Middle frontal gyrus (tissue), 1 donor: ENCODE data around the gene NUDT9.

Experiments
- DNase-seq: peaks from one replicate; pipeline ENCODE4 v3.0.0-alpha.2; 2015; ENCODE audit warnings: low spot score; ENCODE audit errors: extremely low spot score

The NUDT9 gene

GRCh38 chr4:87506974-87507701 is 84.8 kb downstream of the NUDT9 start:
- no peak for DNase-seq
